HepG2 (cell line): ENCODE results near the gene MARCO. TPM values are rescaled to one million over a fixed set of nuclear protein-coding genes. Genes with fewer than 3 reads are reported as not detected.

Source experiments
- ATAC-seq: fragments of 200-7000 bp; cut with Tn5 transposase; 3 replicates; pipeline ENCODE4 v1.9.1; 2020; ENCODE audit warnings: mild to moderate bottlenecking, moderate library complexity
- BruUV-seq: library from RNA; stranded (reverse); fragments of 400-500 nt; replicated peaks from 2 replicates; lab custom pipeline; 2021; lab: Mats Ljungman, UMichigan
- CTCF ChIA-PET: fragments of 300-600 bp; formaldehyde crosslinking; extraction: SDS; loops from one replicate; lab custom pipeline; 2021; ENCODE audit warnings: low total read pairs, inconsistent platforms, low intra/inter-chr PET ratio; lab: Yijun Ruan, JAX
- POLR2A ChIA-PET: fragments of 350-600 bp; sonication (Branson Sonifier 250); formaldehyde crosslinking; loops from one replicate; lab custom pipeline; 2020; ENCODE audit warnings: antibody characterized with exemption, inconsistent platforms; lab: Yijun Ruan, JAX
- DNase-seq: peaks from one replicate; pipeline ENCODE4 v3.0.0-alpha.2; 2015; ENCODE audit warnings: low spot score
- FAIRE-seq: peaks from 3 replicates; lab custom pipeline; 2011; peaks lifted over from hg19 to GRCh38; lab: Jason Lieb, UNC
- H2AFZ ChIP-seq: one replicate; pipeline ENCODE4 v1.6.1; 2011; ENCODE audit warnings: low read length, inconsistent platforms
- H3K27ac ChIP-seq: fragments of 300-600 bp; 3 replicates; pipeline ENCODE4 v1.8.0; 2011; ENCODE audit warnings: mixed run types, mild to moderate bottlenecking, mixed read lengths, low read length, inconsistent platforms; ENCODE audit not compliant: insufficient read depth; ENCODE audit errors: extremely low read length
- H3K27me3 ChIP-seq, 2 experiments: fragments of 200-600 bp in 1 of 2; 2 replicates in 1 of 2; 3 replicates in 1 of 2; pipeline versions ENCODE4 v1.6.0 to v1.8.0; 2011; ENCODE audit warnings: low read length in 2 of 2, mild to moderate bottlenecking in 2 of 2, moderate library complexity in 2 of 2, inconsistent platforms in 1 of 2; ENCODE audit not compliant: insufficient read depth in 2 of 2, control insufficient read depth in 1 of 2
- H3K36me3 ChIP-seq, 2 experiments: fragments of 200-600 bp in 1 of 2; replicated peaks in 1 of 2; 2 replicates in 1 of 2; 3 replicates in 1 of 2; pipeline versions ENCODE4 v1.5.1 to v1.8.0; 2011; ENCODE audit warnings: low read length in 2 of 2, inconsistent platforms in 1 of 2; ENCODE audit not compliant: insufficient read depth in 2 of 2, control insufficient read depth in 1 of 2
- H3K4me1 ChIP-seq: 2 replicates; pipeline ENCODE4 v1.5.1; 2012; ENCODE audit warnings: low read length, inconsistent platforms; ENCODE audit not compliant: insufficient read depth
- H3K4me2 ChIP-seq: 2 replicates; pipeline ENCODE4 v1.6.0; 2011; ENCODE audit warnings: low read depth, low read length, inconsistent platforms
- H3K4me3 ChIP-seq, 3 experiments: fragments of 200-600 bp in 1 of 3; sonication (generic), shearing (Covaris generic) in 1 of 3; replicated peaks in 1 of 3; 2 replicates each; pipeline ENCODE4 v1.5.1; 2011 to 2016; ENCODE audit warnings: low read length in 3 of 3, inconsistent platforms in 2 of 3, low read depth in 2 of 3, mild to moderate bottlenecking in 2 of 3, control low read depth in 1 of 3, mixed read lengths in 1 of 3; ENCODE audit not compliant: insufficient read depth in 1 of 3
- H3K79me2 ChIP-seq: one replicate; pipeline ENCODE4 v1.6.1; 2011; ENCODE audit warnings: low read length, inconsistent platforms; ENCODE audit not compliant: insufficient read depth
- H3K9ac ChIP-seq: 2 replicates; pipeline ENCODE4 v1.6.0; 2011; ENCODE audit warnings: mild to moderate bottlenecking, low read depth, low read length, inconsistent platforms; ENCODE audit not compliant: insufficient read depth
- H3K9me3 ChIP-seq: 2 replicates; pipeline ENCODE4 v1.5.1; 2012; ENCODE audit warnings: mild to moderate bottlenecking, low read length
- H4K20me1 ChIP-seq: 2 replicates; pipeline ENCODE4 v1.6.0; 2011; ENCODE audit warnings: inconsistent platforms, mild to moderate bottlenecking, low read length, moderate library complexity; ENCODE audit not compliant: insufficient read depth
- ATF2 ChIP-seq: sonication (generic); formaldehyde crosslinking; IDR thresholded peaks from 2 replicates; pipeline ENCODE4 v1.4.0; 2020; ENCODE audit warnings: missing genetic modification reagents
- BHLHE40 ChIP-seq: IDR thresholded peaks from 2 replicates; pipeline ENCODE4 v1.6.1; 2011; ENCODE audit warnings: low read length, improper control_type of control experiment
- BRF2 ChIP-seq: sonication (generic); formaldehyde crosslinking; IDR thresholded peaks from 2 replicates; pipeline ENCODE4 v1.8.1; 2022; ENCODE audit warnings: mild to moderate bottlenecking, missing genetic modification reagents
- CENPT ChIP-seq: sonication (generic); formaldehyde crosslinking; IDR thresholded peaks from 2 replicates; pipeline ENCODE4 v1.8.0; 2022; ENCODE audit warnings: low read depth, mild to moderate bottlenecking, moderate library complexity, missing genetic modification reagents
- DDIT3 ChIP-seq: sonication (generic); formaldehyde crosslinking; IDR thresholded peaks from 2 replicates; pipeline ENCODE4 v1.4.0; 2020; ENCODE audit warnings: mild to moderate bottlenecking, missing genetic modification reagents
- HOXA9 ChIP-seq: sonication (generic); formaldehyde crosslinking; IDR thresholded peaks from 2 replicates; pipeline ENCODE4 v1.8.1; 2022; ENCODE audit warnings: missing genetic modification reagents, mild to moderate bottlenecking, moderate library complexity, borderline replicate concordance
- IKZF1 ChIP-seq: fragments of 450-650 bp; IDR thresholded peaks from 2 replicates; pipeline ENCODE4 v1.7.1; 2016
- NFYC ChIP-seq: IDR thresholded peaks from 2 replicates; pipeline ENCODE4 v1.6.1; 2016; ENCODE audit warnings: missing genetic modification reagents, missing compliant biosample characterization
- REXO4 ChIP-seq: sonication (generic); formaldehyde crosslinking; IDR thresholded peaks from 2 replicates; pipeline ENCODE4 v1.8.0; 2022; ENCODE audit warnings: missing genetic modification reagents, mild to moderate bottlenecking, borderline replicate concordance
- ZBTB43 ChIP-seq: sonication (generic); formaldehyde crosslinking; conservative IDR thresholded peaks from 2 replicates; pipeline ENCODE4 v1.4.0; 2020; ENCODE audit warnings: missing genetic modification reagents
- ZNF142 ChIP-seq: sonication (generic); formaldehyde crosslinking; IDR thresholded peaks from 2 replicates; pipeline ENCODE4 v1.4.0; 2020; ENCODE audit warnings: missing genetic modification reagents
- ZNF274 ChIP-seq: sonication (generic); formaldehyde crosslinking; IDR thresholded peaks from 2 replicates; pipeline ENCODE4 v1.5.1; 2020; ENCODE audit warnings: mild to moderate bottlenecking, missing genetic modification reagents
- ZNF850 ChIP-seq: sonication (generic); formaldehyde crosslinking; conservative IDR thresholded peaks from 2 replicates; pipeline ENCODE4 v1.9.0; 2021; ENCODE audit warnings: mild to moderate bottlenecking, missing genetic modification reagents
- WGBS: methylation state at CpG from one replicate; pipeline ENCODE4 v1.1.6; 2017; ENCODE audit warnings: low lambda C conversion rate; 5-methylcytosine and 5-hydroxymethylcytosine counted together
- in situ Hi-C: cut with HindIII; loops from 2 replicates; pipeline ENCODE4 v1.10.0; 2017; ENCODE audit warnings: low pct_unique_long_range_greater_than_20kb; ENCODE audit not compliant: extremely low pct_ligation_motif_present
- intact Hi-C: fragments of 100-400 bp; cut with micrococcal nuclease; formaldehyde crosslinking; loops from one replicate; pipeline ENCODE4 v1.10.0; 2022; ENCODE audit not compliant: unreplicated experiment
- polyA plus RNA-seq, 8 experiments: library from polyadenylated mRNA; depleted of rRNA in 3 of 8; stranded (reverse) in 7 of 8; unstranded in 1 of 8; fragments of >200 nt; fragmentation: Illumina TruSeq in 4 of 8; extraction: Trizol in 4 of 8; gene quantifications; 2 replicates each; pipeline versions ENCODE4 v1.2.1 to v1.2.3, GENCODE V29; 2011 to 2016; ENCODE audit warnings: low read depth in 4 of 8, missing spikeins in 1 of 8, mixed read lengths in 1 of 8; ENCODE audit not compliant: insufficient read depth in 1 of 8
- total RNA-seq, 5 experiments: library from RNA; depleted of rRNA; stranded (reverse); fragments of >200 nt; fragmentation: Illumina TruSeq; extraction: Trizol; gene quantifications; 2 replicates each; pipeline ENCODE4 v1.2.3, GENCODE V29; 2016; ENCODE audit warnings: low read depth in 1 of 5

Gene MARCO
- total and polyA plus RNA-seq, 2 of the 13 experiments (the other 11 are each of a cell fraction or from before 2014, with no cell fraction given): not detected

- TF ChIP-seq ZNF142 (CRISPR knock-in tag) (no peak), BHLHE40 (no peak), IKZF1 (no peak), HOXA9 (CRISPR knock-in tag) (no peak), NFYC (no peak), ZNF850 (CRISPR knock-in tag) (no peak), REXO4 (CRISPR knock-in tag) (no peak)
These were observed 24.0 kb upstream of the MARCO start (continued) for GRCh38 chr2:118918017-118918416.

GRCh38 chr2:118921646-118922045 is 20.3 kb upstream of the MARCO start:
- H3K4me3 ChIP-seq: no peak overlapping the region
- H3K79me2 ChIP-seq: no peaks in the 10 kb centered on the region
- 56% methylated on average over 7 of the region's 7 CpGs for whole genome bisulfite sequencing
- H3K4me1 ChIP-seq: no peaks in the 10 kb centered on the region
- ATAC-seq (no peak), DNase-seq (no peak), FAIRE-seq (no peak)
- H3K27ac ChIP-seq: no peak overlapping the region
- no peaks in the 10 kb centered on the region for H4K20me1 ChIP-seq
- H3K4me2 ChIP-seq: no peak overlapping the region
- POLR2A ChIA-PET: no interaction called here
- H3K36me3 ChIP-seq: no peaks in the 10 kb centered on the region
- H3K9me3 ChIP-seq: no peaks in the 10 kb centered on the region
- H3K9ac ChIP-seq: no peak overlapping the region
- intact Hi-C loops (no loop called here), in situ Hi-C loops (no loop called here)
- no peak overlapping the region for H2AFZ ChIP-seq
- CTCF ChIA-PET: no interaction called here
- H3K27me3 ChIP-seq: no peaks in the 10 kb centered on the region
- no TSS peak for BruUV-seq
- TF ChIP-seq ATF2 (CRISPR knock-in tag) (no peak), BRF2 (no peak), ZNF274 (CRISPR knock-in tag) (no peak), DDIT3 (no peak), CENPT (no peak), ZBTB43 (no peak)
